ENCODE data around the gene MTPN. TPM values are rescaled to one million over a fixed set of nuclear protein-coding genes. Genes with fewer than 3 reads are reported as not detected.
A peak's percentile ranks its signal among the peaks of the same experiment; 100 is the strongest.

The MTPN gene
- total RNA-seq, 1 donor from 2014 or later, result 117 TPM

GRCh38 chr7:135979471-135980011 is 2.4 kb upstream of the MTPN start:
- Mint-ChIP-seq H3K27me3 (ENCODE audit: insufficient read depth) (peaks cover 2% of the 10 kb centered on the region), H3K36me3 (ENCODE audit: low read depth) (peaks cover 4% of the 10 kb centered on the region), H3K9me3 (no peaks in the 10 kb centered on the region), H3K27ac (no peak overlapping the region), H3K4me3 (no peak overlapping the region), H3K4me1 (ENCODE audit: low read depth) (peaks cover 65% of the 10 kb centered on the region)
- no peak for DNase-seq (ENCODE audit: low spot score)
- intact Hi-C loops (cut with micrococcal nuclease), result loop anchor here (1.0 to 10.0 kb wide), 8 partner anchors 15 to 1918 kb away; partner anchors contain the start of genes AKR1B1, CNOT4, NUP205 and WDR91

DNA sequence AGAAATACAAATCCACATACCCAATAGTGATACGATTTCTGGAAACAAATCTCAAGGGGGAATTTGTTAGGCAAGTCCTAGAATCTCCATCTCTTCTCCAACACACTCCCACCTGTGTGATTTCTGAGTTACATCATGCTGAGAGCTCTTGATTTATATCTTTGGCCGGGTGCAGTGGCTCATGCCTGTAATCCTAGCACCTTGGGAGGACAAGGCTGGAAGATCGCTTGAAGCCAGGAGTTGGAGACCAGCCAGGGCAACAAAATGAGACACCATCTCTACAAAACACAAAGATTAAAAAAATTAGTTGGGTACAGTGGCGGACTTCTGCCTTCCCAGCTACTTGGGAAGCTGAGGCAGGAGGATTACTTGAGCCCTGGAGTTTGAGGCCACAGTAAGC is 1.5 kb upstream of the MTPN start:
- Mint-ChIP-seq H3K9me3 (no peaks in the 10 kb centered on the region), H3K36me3 (ENCODE audit: low read depth) (peaks cover 7% of the 10 kb centered on the region), H3K4me3 (no peak overlapping the region), H3K27me3 (ENCODE audit: insufficient read depth) (peaks cover 2% of the 10 kb centered on the region), H3K4me1 (ENCODE audit: low read depth) (peaks cover 69% of the 10 kb centered on the region), H3K27ac (no peak overlapping the region)
- DNase-seq (ENCODE audit: low spot score), result no peak
- intact Hi-C loops (cut with micrococcal nuclease), result no loop called here

DNA sequence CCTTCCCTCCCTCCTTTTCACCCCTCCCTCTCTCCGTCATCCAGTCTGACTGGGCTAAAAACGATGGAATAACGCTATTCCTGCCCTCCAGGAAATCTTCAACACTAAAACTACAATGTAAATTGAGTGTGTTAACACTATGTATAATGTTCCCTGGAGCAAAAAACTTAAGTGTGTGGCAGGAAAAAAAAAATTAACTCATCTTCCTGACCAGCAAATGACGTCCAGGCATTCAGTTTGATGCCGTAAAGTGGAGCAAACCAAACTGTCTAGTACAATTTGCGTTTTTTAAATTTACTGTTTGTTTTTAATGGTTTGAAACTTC is 545 bp upstream of the MTPN start:
- peaks cover 75% of the 10 kb centered on the region for H3K4me1 Mint-ChIP-seq (ENCODE audit: low read depth)
- H3K4me3 Mint-ChIP-seq, result peak overlapping the region; percentile 98
- H3K9me3 Mint-ChIP-seq, result no peaks in the 10 kb centered on the region
- no peak for DNase-seq (ENCODE audit: low spot score)
- peaks cover 2% of the 10 kb centered on the region for H3K27me3 Mint-ChIP-seq (ENCODE audit: insufficient read depth)
- intact Hi-C loops (cut with micrococcal nuclease), result loop anchor here (1.0 to 2.0 kb wide), 4 partner anchors 32 to 1661 kb away; partner anchors contain the start of genes BPGM, SLC35B4 and STMP1
- H3K27ac Mint-ChIP-seq, result peak overlapping the region; percentile 88
- peaks cover 11% of the 10 kb centered on the region for H3K36me3 Mint-ChIP-seq (ENCODE audit: low read depth)

GRCh38 chr7:135976312-135977006 is 700 bp downstream of the MTPN start:
- Mint-ChIP-seq H3K36me3 (ENCODE audit: low read depth) (peaks cover 14% of the 10 kb centered on the region), H3K9me3 (no peaks in the 10 kb centered on the region), H3K4me1 (ENCODE audit: low read depth) (peaks cover 75% of the 10 kb centered on the region), H3K4me3 (peak overlapping the region; percentile 98), H3K27ac (peak overlapping the region; percentile 88), H3K27me3 (ENCODE audit: insufficient read depth) (peaks cover 2% of the 10 kb centered on the region)
- intact Hi-C loops (cut with micrococcal nuclease), result loop anchor here (1.0 to 2.0 kb wide), 4 partner anchors 33 to 1660 kb away; partner anchors contain the start of genes BPGM, SLC35B4 and STMP1
- DNase-seq (ENCODE audit: low spot score), result peak; percentile 11

GRCh38 chr7:135975166-135975565 is 2.0 kb downstream of the MTPN start:
- no peak overlapping the region for H3K27ac Mint-ChIP-seq
- H3K4me3 Mint-ChIP-seq, result peak overlapping the region; percentile 98
- DNase-seq (ENCODE audit: low spot score), result no peak
- H3K27me3 Mint-ChIP-seq (ENCODE audit: insufficient read depth), result peaks cover 2% of the 10 kb centered on the region
- H3K36me3 Mint-ChIP-seq (ENCODE audit: low read depth), result peaks cover 17% of the 10 kb centered on the region
- H3K9me3 Mint-ChIP-seq, result no peaks in the 10 kb centered on the region
- intact Hi-C loops (cut with micrococcal nuclease), result no loop called here
- H3K4me1 Mint-ChIP-seq (ENCODE audit: low read depth), result peaks cover 70% of the 10 kb centered on the region

GRCh38 chr7:135974667-135975066 is 2.5 kb downstream of the MTPN start:
- Mint-ChIP-seq H3K9me3 (no peaks in the 10 kb centered on the region), H3K27ac (no peak overlapping the region), H3K36me3 (ENCODE audit: low read depth) (peaks cover 22% of the 10 kb centered on the region), H3K4me3 (peak overlapping the region; percentile 53), H3K4me1 (ENCODE audit: low read depth) (peaks cover 70% of the 10 kb centered on the region), H3K27me3 (ENCODE audit: insufficient read depth) (peaks cover 2% of the 10 kb centered on the region)
- intact Hi-C loops (cut with micrococcal nuclease), result no loop called here
- no peak for DNase-seq (ENCODE audit: low spot score)

DNA sequence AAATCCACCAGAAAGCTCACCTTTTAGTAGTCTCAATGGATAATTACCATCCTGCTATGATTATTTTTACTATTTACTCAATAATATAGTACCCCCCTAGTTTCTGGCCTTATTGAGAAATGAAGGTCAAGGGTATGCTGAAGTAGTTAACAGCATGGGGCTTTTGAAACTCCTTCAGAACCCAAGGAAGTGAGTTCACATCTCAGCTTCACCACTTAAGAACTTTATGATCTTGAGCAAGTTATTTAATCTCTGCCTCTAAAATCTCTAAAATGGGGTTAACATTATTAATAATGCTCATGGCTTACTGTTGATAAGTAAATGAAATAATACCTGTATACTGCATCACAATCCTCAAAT is 5.8 kb downstream of the MTPN start:
- H3K9me3 Mint-ChIP-seq, result no peaks in the 10 kb centered on the region
- intact Hi-C loops (cut with micrococcal nuclease), result no loop called here
- no peaks in the 10 kb centered on the region for H3K27me3 Mint-ChIP-seq (ENCODE audit: insufficient read depth)
- no peak overlapping the region for H3K27ac Mint-ChIP-seq
- DNase-seq (ENCODE audit: low spot score), result no peak
- H3K36me3 Mint-ChIP-seq (ENCODE audit: low read depth), result peaks cover 46% of the 10 kb centered on the region
- H3K4me1 Mint-ChIP-seq (ENCODE audit: low read depth), result peaks cover 74% of the 10 kb centered on the region
- no peak overlapping the region for H3K4me3 Mint-ChIP-seq

DNA sequence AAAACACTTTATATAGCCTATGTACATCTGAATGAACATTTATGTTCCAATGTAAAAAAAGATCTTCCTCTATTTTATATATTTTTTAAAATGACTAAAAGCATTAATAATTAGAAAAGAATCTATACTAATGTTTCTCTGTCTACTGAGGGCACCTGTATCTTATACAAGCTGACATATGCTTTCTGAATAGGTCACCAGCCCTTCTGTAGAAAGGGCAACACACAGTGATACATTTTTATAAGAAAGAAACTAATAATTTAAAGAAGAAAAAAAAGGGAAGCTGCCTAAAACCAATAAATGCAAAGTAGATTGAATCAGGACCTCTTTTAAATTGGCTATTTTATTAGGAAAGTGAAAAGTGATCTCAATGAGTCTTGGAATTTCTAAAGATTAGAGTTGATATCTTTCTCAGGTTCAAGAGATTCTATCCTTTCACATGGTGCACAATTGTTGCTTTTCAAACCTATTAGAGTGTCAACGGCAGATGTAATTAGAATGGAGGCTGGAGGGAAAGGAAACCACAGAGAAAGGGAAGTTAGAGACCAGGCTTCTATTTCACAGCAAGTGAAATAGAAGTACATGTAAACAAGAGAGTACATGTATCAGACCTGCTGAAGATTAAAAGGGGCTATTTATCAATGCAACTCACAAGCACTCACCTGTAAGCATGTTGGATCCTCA is 6.3 kb downstream of the MTPN start:
- Mint-ChIP-seq H3K27me3 (ENCODE audit: insufficient read depth) (no peaks in the 10 kb centered on the region), H3K9me3 (no peaks in the 10 kb centered on the region), H3K4me3 (no peak overlapping the region), H3K27ac (peak overlapping the region; percentile 15), H3K36me3 (ENCODE audit: low read depth) (peaks cover 43% of the 10 kb centered on the region), H3K4me1 (ENCODE audit: low read depth) (peaks cover 73% of the 10 kb centered on the region)
- intact Hi-C loops (cut with micrococcal nuclease), result no loop called here
- no peak for DNase-seq (ENCODE audit: low spot score)

DNA sequence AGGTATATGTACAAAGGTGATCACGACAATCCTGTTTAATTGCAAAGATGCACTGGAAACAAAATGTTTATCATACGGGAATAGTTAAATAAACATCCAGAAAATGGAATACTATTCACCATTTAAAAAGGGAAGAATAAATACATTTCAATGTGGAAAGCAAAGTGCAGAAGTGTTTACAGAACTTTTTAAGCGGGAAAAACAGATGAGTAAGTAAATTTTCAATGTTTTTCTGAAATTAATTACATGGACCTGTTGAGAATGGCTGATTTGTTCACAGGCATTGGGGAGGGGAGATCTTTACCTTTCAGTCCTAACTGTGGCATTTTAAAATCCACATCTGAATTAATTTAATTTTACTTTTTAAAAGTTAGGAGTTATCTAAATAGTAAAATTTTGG is 7.1 kb downstream of the MTPN start:
- Mint-ChIP-seq H3K4me1 (ENCODE audit: low read depth) (peaks cover 75% of the 10 kb centered on the region), H3K27me3 (ENCODE audit: insufficient read depth) (no peaks in the 10 kb centered on the region), H3K27ac (no peak overlapping the region), H3K9me3 (no peaks in the 10 kb centered on the region), H3K4me3 (no peak overlapping the region), H3K36me3 (ENCODE audit: low read depth) (peaks cover 43% of the 10 kb centered on the region)
- intact Hi-C loops (cut with micrococcal nuclease), result no loop called here
- no peak for DNase-seq (ENCODE audit: low spot score)

DNA sequence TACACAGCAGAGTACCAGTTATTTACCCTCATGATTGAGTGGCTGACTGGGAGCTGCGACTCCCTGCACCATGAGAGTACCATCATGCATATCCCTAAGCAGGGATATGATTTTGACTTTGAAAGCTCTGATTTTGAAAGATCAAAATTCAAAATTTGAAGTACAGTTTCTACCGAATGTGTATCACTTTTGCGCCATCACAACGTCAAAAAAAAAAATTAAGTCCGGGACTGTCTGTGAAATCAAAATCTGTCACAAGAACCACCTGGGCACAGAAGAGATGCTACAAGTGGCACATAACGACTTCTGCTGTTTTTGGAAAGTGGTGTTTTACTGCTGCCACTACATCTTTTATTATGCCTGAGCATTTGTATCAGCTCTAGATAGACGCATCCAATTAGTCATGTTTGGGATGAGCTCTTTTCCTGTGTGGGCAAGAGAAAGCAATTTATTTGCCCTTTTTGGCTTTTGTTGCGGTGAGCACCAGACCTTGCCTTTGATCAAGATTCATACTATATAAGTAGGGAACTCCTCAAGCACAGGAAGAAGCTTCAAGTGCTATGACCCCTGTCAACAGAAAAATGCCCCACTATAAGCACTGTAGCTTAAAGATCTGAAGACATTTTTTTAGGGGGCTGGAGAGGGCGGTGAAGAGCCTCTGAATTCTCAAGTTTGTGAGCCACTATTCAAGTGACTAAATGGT is 10.7 kb downstream of the MTPN start:
- Mint-ChIP-seq H3K36me3 (ENCODE audit: low read depth) (peaks cover 32% of the 10 kb centered on the region), H3K27ac (no peak overlapping the region), H3K4me3 (no peak overlapping the region), H3K4me1 (ENCODE audit: low read depth) (peaks cover 59% of the 10 kb centered on the region), H3K9me3 (no peaks in the 10 kb centered on the region), H3K27me3 (ENCODE audit: insufficient read depth) (no peaks in the 10 kb centered on the region)
- no peak for DNase-seq (ENCODE audit: low spot score)
- intact Hi-C loops (cut with micrococcal nuclease), result no loop called here

DNA sequence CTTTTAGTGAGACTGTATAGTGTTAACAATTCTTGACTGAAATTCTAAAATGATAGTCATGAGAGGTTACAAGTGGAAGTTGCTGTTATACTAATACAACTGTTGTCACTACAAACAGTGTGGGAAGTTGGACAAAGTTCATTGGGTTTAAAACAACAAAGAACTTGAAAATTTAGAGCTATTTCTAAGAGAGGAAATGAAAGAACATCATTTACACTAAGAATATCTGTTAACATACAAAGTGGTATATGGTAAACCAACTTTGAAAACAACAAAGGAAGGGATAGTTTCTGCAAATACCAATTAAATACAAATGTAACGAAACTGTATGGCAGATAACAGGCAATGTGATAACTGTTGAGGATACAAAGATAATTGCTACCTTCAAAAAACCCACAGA is 11.6 kb downstream of the MTPN start:
- H3K9me3 Mint-ChIP-seq, result no peaks in the 10 kb centered on the region
- H3K27me3 Mint-ChIP-seq (ENCODE audit: insufficient read depth), result no peaks in the 10 kb centered on the region
- no peak overlapping the region for H3K27ac Mint-ChIP-seq
- peaks cover 53% of the 10 kb centered on the region for H3K4me1 Mint-ChIP-seq (ENCODE audit: low read depth)
- H3K4me3 Mint-ChIP-seq, result no peak overlapping the region
- no peak for DNase-seq (ENCODE audit: low spot score)
- H3K36me3 Mint-ChIP-seq (ENCODE audit: low read depth), result peaks cover 29% of the 10 kb centered on the region
- intact Hi-C loops (cut with micrococcal nuclease), result no loop called here

- H3K27me3 Mint-ChIP-seq (ENCODE audit: insufficient read depth), result no peaks in the 10 kb centered on the region
- no peak overlapping the region for H3K27ac Mint-ChIP-seq
- H3K4me3 Mint-ChIP-seq, result no peak overlapping the region
- peaks cover 25% of the 10 kb centered on the region for H3K36me3 Mint-ChIP-seq (ENCODE audit: low read depth)
- DNase-seq (ENCODE audit: low spot score), result no peak
- H3K4me1 Mint-ChIP-seq (ENCODE audit: low read depth), result peaks cover 49% of the 10 kb centered on the region
- H3K9me3 Mint-ChIP-seq, result no peaks in the 10 kb centered on the region
- intact Hi-C loops (cut with micrococcal nuclease), result no loop called here
These were observed 12.4 kb downstream of the MTPN start for GRCh38 chr7:135964791-135965190.

GRCh38 chr7:135964274-135964673 is 12.9 kb downstream of the MTPN start:
- H3K36me3 Mint-ChIP-seq (ENCODE audit: low read depth), result peaks cover 22% of the 10 kb centered on the region
- DNase-seq (ENCODE audit: low spot score), result no peak
- no peak overlapping the region for H3K27ac Mint-ChIP-seq
- no peak overlapping the region for H3K4me3 Mint-ChIP-seq
- intact Hi-C loops (cut with micrococcal nuclease), result no loop called here
- H3K9me3 Mint-ChIP-seq, result no peaks in the 10 kb centered on the region
- no peaks in the 10 kb centered on the region for H3K27me3 Mint-ChIP-seq (ENCODE audit: insufficient read depth)
- peaks cover 47% of the 10 kb centered on the region for H3K4me1 Mint-ChIP-seq (ENCODE audit: low read depth)
